ENCODE measurements around the gene PCLAF. TPM values are rescaled to one million over a fixed set of nuclear protein-coding genes. Genes with fewer than 3 reads are reported as not detected.
A peak's percentile ranks its signal among the peaks of the same experiment; 100 is the strongest.

PCLAF gene
- total and polyA plus RNA-seq, 2 of the 13 experiments (the other 11 are each of a cell fraction or from before 2014, with no cell fraction given): 98.6 to 98.9 TPM

DNA sequence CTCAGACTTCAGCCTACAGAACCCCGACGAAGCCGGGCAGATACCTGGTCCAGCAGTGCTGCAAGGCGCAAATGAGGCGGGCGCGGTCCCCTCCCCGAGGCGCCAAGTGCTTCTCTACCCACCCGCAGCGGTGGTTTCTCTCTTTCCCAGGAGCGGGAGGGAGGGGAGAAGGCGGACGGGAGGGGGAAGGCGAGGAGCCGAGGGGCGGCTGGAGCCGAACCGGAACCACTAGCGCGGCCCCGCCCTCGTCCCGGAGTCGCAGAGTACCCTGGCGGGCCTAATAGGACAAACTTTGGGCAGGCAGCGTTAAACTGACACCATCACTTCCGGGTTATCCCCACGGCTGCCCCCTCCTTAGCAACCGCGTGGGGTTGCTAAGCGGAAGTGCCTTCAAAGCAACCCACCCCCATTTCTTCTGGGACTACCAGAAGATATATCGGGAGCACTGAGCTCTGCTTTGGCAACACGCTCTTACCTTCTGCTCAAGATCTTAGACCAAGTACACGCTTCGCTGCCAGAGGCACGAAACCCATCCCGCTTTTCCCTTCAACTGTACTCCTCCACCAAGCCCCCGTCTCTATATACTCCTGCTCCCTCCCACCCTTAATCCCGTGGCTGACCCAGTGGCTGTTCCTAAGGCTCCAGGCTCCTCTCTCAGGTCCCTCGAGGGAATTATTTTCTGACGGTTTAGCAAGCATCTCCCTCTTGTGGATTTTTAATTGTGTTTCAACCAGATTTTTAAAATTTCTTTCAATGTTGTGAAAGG, 25.1 kb downstream of the PCLAF start, which contains the start of gene CSNK1G1 (continued):
- TF ChIP-seq, protein P1, sequence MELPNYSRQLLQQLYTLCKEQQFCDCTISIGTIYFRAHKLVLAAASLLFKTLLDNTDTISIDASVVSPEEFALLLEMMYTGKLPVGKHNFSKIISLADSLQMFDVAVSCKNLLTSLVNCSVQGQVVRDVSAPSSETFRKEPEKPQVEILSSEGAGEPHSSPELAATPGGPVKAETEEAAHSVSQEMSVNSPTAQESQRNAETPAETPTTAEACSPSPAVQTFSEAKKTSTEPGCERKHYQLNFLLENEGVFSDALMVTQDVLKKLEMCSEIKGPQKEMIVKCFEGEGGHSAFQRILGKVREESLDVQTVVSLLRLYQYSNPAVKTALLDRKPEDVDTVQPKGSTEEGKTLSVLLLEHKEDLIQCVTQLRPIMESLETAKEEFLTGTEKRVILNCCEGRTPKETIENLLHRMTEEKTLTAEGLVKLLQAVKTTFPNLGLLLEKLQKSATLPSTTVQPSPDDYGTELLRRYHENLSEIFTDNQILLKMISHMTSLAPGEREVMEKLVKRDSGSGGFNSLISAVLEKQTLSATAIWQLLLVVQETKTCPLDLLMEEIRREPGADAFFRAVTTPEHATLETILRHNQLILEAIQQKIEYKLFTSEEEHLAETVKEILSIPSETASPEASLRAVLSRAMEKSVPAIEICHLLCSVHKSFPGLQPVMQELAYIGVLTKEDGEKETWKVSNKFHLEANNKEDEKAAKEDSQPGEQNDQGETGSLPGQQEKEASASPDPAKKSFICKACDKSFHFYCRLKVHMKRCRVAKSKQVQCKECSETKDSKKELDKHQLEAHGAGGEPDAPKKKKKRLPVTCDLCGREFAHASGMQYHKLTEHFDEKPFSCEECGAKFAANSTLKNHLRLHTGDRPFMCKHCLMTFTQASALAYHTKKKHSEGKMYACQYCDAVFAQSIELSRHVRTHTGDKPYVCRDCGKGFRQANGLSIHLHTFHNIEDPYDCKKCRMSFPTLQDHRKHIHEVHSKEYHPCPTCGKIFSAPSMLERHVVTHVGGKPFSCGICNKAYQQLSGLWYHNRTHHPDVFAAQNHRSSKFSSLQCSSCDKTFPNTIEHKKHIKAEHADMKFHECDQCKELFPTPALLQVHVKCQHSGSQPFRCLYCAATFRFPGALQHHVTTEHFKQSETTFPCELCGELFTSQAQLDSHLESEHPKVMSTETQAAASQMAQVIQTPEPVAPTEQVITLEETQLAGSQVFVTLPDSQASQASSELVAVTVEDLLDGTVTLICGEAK (IDR thresholded peaks at IDR 0.05): peak; percentile 75
- TF ChIP-seq, protein P1 (CRISPR knock-in tag; IDR thresholded peaks at IDR 0.05): no peak; the same call in 1 of the 2 replicates
- 0 out of 2 replicates have a peak, but pooled peaks have one; percentile 38 for TF ChIP-seq TMF1 (CRISPR knock-in tag; IDR thresholded peaks at IDR 0.05; ENCODE audit: low read depth)
- TF ChIP-seq ARNTL (CRISPR knock-in tag; IDR thresholded peaks at IDR 0.05): no peak; the same call in 1 of the 2 replicates
- 0 out of 2 replicates have a peak, but pooled peaks have one; percentile 56 for TF ChIP-seq ZNF607 (CRISPR knock-in tag; IDR thresholded peaks at IDR 0.05; ENCODE audit: borderline replicate concordance)
- peak; percentile 79 for TF ChIP-seq ZNF335 (CRISPR knock-in tag; IDR thresholded peaks at IDR 0.05)
- TF ChIP-seq, protein P2, sequence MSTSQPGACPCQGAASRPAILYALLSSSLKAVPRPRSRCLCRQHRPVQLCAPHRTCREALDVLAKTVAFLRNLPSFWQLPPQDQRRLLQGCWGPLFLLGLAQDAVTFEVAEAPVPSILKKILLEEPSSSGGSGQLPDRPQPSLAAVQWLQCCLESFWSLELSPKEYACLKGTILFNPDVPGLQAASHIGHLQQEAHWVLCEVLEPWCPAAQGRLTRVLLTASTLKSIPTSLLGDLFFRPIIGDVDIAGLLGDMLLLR (CRISPR knock-in tag; IDR thresholded peaks at IDR 0.05): peak; percentile 51; the same call in 1 of the 2 replicates
- TF ChIP-seq ZNF282 (IDR thresholded peaks at IDR 0.05; ENCODE audit: partially characterized antibody): no peak
- TF ChIP-seq, protein P3, sequence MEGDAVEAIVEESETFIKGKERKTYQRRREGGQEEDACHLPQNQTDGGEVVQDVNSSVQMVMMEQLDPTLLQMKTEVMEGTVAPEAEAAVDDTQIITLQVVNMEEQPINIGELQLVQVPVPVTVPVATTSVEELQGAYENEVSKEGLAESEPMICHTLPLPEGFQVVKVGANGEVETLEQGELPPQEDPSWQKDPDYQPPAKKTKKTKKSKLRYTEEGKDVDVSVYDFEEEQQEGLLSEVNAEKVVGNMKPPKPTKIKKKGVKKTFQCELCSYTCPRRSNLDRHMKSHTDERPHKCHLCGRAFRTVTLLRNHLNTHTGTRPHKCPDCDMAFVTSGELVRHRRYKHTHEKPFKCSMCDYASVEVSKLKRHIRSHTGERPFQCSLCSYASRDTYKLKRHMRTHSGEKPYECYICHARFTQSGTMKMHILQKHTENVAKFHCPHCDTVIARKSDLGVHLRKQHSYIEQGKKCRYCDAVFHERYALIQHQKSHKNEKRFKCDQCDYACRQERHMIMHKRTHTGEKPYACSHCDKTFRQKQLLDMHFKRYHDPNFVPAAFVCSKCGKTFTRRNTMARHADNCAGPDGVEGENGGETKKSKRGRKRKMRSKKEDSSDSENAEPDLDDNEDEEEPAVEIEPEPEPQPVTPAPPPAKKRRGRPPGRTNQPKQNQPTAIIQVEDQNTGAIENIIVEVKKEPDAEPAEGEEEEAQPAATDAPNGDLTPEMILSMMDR (CRISPR knock-in tag; IDR thresholded peaks at IDR 0.05): peak; percentile 42; the same call in 1 of the 2 replicates
- no peak for TF ChIP-seq ZNF550 (CRISPR knock-in tag; IDR thresholded peaks at IDR 0.05; ENCODE audit: borderline replicate concordance)
- TF ChIP-seq SPEN (CRISPR knock-in tag; IDR thresholded peaks at IDR 0.05; ENCODE audit: low read depth): 0 out of 2 replicates have a peak, but pooled peaks have one; percentile 36
- TF ChIP-seq KLF16 (CRISPR knock-in tag; IDR thresholded peaks at IDR 0.05): peak in 1 of 2 experiments; percentile 76; a peak in 2 of 4 replicates
- TF ChIP-seq, protein P4, sequence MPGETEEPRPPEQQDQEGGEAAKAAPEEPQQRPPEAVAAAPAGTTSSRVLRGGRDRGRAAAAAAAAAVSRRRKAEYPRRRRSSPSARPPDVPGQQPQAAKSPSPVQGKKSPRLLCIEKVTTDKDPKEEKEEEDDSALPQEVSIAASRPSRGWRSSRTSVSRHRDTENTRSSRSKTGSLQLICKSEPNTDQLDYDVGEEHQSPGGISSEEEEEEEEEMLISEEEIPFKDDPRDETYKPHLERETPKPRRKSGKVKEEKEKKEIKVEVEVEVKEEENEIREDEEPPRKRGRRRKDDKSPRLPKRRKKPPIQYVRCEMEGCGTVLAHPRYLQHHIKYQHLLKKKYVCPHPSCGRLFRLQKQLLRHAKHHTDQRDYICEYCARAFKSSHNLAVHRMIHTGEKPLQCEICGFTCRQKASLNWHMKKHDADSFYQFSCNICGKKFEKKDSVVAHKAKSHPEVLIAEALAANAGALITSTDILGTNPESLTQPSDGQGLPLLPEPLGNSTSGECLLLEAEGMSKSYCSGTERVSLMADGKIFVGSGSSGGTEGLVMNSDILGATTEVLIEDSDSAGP (CRISPR knock-in tag; IDR thresholded peaks at IDR 0.05; ENCODE audit: borderline replicate concordance): peak; percentile 75; the same call in 1 of the 2 replicates
- no peak for TF ChIP-seq NFATC3 (CRISPR knock-in tag; IDR thresholded peaks at IDR 0.05)

Measured in HepG2 (cell line).